GM04504 (cell line): ENCODE results near the gene ADGRB3.
"Not testable (repeated sequence)": the region's sequence is repeated elsewhere in the genome, so short reads cannot be mapped to it uniquely, and the experiment has no call there.

Experiments used
- DNase-seq: peaks from one replicate; pipeline ENCODE4 v3.0.0-alpha.2; 2012; ENCODE audit warnings: low read depth

The ADGRB3 gene

DNA sequence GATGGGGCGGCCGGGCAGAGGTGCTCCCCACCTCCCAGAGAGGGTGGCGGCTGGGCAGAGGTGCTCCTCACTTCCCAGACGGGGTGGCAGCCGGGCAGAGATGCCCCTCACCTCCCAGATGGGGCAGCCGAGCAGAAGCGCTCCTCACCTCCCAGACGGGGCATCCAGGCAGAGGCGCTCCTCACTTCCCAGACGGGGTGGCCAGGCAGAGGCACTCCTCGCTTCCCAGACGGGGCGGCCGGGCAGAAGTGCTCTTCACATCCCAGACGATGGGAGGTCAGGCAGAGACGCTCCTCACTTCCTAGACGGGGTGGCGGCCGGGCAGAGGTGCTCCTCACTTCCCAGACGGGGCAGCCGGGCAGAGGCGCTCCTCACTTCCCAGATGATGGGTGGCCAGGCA lies 798.0 kb downstream of the ADGRB3 start:
- not testable (repeated sequence) for DNase-seq

DNA sequence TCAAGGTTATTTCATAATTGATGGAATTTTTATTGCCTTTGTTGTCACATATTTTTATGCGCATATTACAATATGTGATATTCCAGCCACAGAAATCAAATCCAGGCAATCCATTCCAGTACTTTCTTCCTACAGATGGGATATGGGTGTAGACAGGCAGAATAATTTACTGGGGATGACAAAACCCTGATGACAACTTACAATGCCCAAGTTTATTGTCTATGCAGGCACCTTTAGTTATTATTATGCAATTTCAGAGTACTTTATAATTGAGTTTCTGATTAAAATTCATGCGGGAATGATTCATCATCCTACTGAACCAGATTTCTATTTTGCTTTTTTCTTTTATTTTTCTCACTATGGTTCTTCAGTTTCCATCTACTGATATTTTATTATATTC lies 803.0 kb downstream of the ADGRB3 start:
- no peak for DNase-seq
